H1 (cell line): Measurements from ENCODE around the gene EMC6. TPM values are rescaled to one million over a fixed set of nuclear protein-coding genes. Genes with fewer than 3 reads are reported as not detected.

Experiments used
- CTCF ChIA-PET: fragments of 300-600 bp; sonication (Branson Sonifier 250); formaldehyde crosslinking; loops from one replicate; lab custom pipeline; 2021; ENCODE audit not compliant: partially characterized antibody; lab: Charles Lee
- POLR2A ChIA-PET: fragments of 300-600 bp; sonication (Branson Sonifier 250); formaldehyde crosslinking; loops from one replicate; lab custom pipeline; 2021; ENCODE audit warnings: inconsistent platforms; ENCODE audit not compliant: partially characterized antibody; lab: Charles Lee
- DNase-seq, 2 experiments: peaks; one replicate each; pipeline versions ENCODE4 v3.0.0 to v3.0.0-alpha.2; 2010 to 2022; ENCODE audit warnings: low spot score in 2 of 2, low read depth in 1 of 2, mixed read lengths in 1 of 2
- FAIRE-seq: peaks from 2 replicates; lab custom pipeline; 2011; peaks lifted over from hg19 to GRCh38; lab: Jason Lieb, UNC
- H2AFZ ChIP-seq: 2 replicates; pipeline ENCODE4 v1.8.1; 2012; ENCODE audit warnings: low read length, inconsistent platforms
- H2AK5ac ChIP-seq: 2 replicates; pipeline ENCODE4 v1.6.1; 2013; ENCODE audit warnings: low read depth, low read length
- H2BK120ac ChIP-seq: replicated peaks from 2 replicates; pipeline ENCODE3; 2013; ENCODE audit warnings: low read depth, low read length, inconsistent platforms
- H2BK12ac ChIP-seq: 2 replicates; pipeline ENCODE4 v1.6.1; 2013; ENCODE audit warnings: low read depth, low read length
- H2BK15ac ChIP-seq: 2 replicates; pipeline ENCODE4 v1.6.1; 2013; ENCODE audit warnings: low read length
- H2BK20ac ChIP-seq: 2 replicates; pipeline ENCODE4 v1.6.1; 2013; ENCODE audit warnings: low read length
- H2BK5ac ChIP-seq: 2 replicates; pipeline ENCODE4 v1.6.1; 2013; ENCODE audit warnings: low read depth, low read length
- H3K14ac ChIP-seq: 2 replicates; pipeline ENCODE4 v1.6.1; 2013; ENCODE audit warnings: inconsistent platforms; ENCODE audit not compliant: insufficient read length
- H3K18ac ChIP-seq: 2 replicates; pipeline ENCODE4 v1.6.1; 2013; ENCODE audit warnings: low read length; ENCODE audit errors: extremely low read depth
- H3K23ac ChIP-seq: 2 replicates; pipeline ENCODE4 v1.6.1; 2013; ENCODE audit warnings: inconsistent platforms; ENCODE audit not compliant: insufficient read length
- H3K23me2 ChIP-seq: 2 replicates; pipeline ENCODE4 v1.6.1; 2013; ENCODE audit warnings: low read depth, low read length
- H3K27ac ChIP-seq: 2 replicates; pipeline ENCODE4 v1.6.1; 2011; ENCODE audit warnings: low read depth, low read length, inconsistent platforms
- H3K27me3 ChIP-seq, 4 experiments: replicated peaks in 1 of 4; 1 replicate in 1 of 4; 2 replicates in 3 of 4; pipeline versions ENCODE4 v1.6.1 to v1.8.1; 2011 to 2013; ENCODE audit warnings: low read length in 3 of 4, mild to moderate bottlenecking in 3 of 4, inconsistent platforms in 2 of 4, mixed read lengths in 2 of 4, moderate library complexity in 1 of 4; ENCODE audit not compliant: control insufficient read depth in 3 of 4, insufficient read depth in 3 of 4; ENCODE audit errors: extremely low read depth in 1 of 4
- H3K36me3 ChIP-seq, 4 experiments: 2 replicates each; pipeline versions ENCODE4 v1.6.1 to v1.8.1; 2011 to 2013; ENCODE audit warnings: mild to moderate bottlenecking in 4 of 4, low read length in 3 of 4, moderate library complexity in 2 of 4, control low read depth in 1 of 4, inconsistent platforms in 1 of 4; ENCODE audit not compliant: insufficient read depth in 4 of 4, control insufficient read depth in 2 of 4
- H3K4ac ChIP-seq: replicated peaks from 2 replicates; pipeline ENCODE3; 2013; ENCODE audit warnings: low read length, low read depth, mixed read lengths, inconsistent platforms; ENCODE audit not compliant: insufficient read length
- H3K4me1 ChIP-seq, 4 experiments: replicated peaks in 1 of 4; 1 replicate in 1 of 4; 2 replicates in 3 of 4; pipeline versions ENCODE4 v1.6.1 to v1.8.1; 2011 to 2013; ENCODE audit warnings: low read length in 3 of 4, inconsistent platforms in 2 of 4, mixed read lengths in 1 of 4; ENCODE audit not compliant: insufficient read depth in 4 of 4, control insufficient read depth in 3 of 4
- H3K4me2 ChIP-seq, 2 experiments: 2 replicates each; pipeline versions ENCODE4 v1.6.1 to v1.8.1; 2011 to 2013; ENCODE audit warnings: low read depth in 2 of 2, low read length in 2 of 2, control low read depth in 1 of 2, inconsistent platforms in 1 of 2, mild to moderate bottlenecking in 1 of 2; ENCODE audit not compliant: insufficient read depth in 1 of 2
- H3K4me3 ChIP-seq, 4 experiments: fragments of 200-600, 300-600 bp in 1 of 4; sonication (generic), shearing (Covaris generic), sonication (Bioruptor Twin) in 1 of 4; 2 replicates each; pipeline versions ENCODE4 v1.5.1 to v1.8.1; 2011 to 2016; ENCODE audit warnings: low read length in 4 of 4, low read depth in 3 of 4, control low read depth in 2 of 4, inconsistent platforms in 2 of 4, mild to moderate bottlenecking in 2 of 4, mixed read lengths in 1 of 4, moderate library complexity in 1 of 4; ENCODE audit not compliant: insufficient read depth in 2 of 4; ENCODE audit errors: extremely low read depth in 1 of 4
- H3K56ac ChIP-seq: replicated peaks from 2 replicates; pipeline ENCODE3; 2013; ENCODE audit warnings: low read depth, mild to moderate bottlenecking, mixed read lengths, low read length, inconsistent platforms; ENCODE audit not compliant: insufficient read length
- H3K79me1 ChIP-seq: 2 replicates; pipeline ENCODE4 v1.6.1; 2013; ENCODE audit warnings: low read depth, low read length, control low read depth
- H3K79me2 ChIP-seq, 2 experiments: 2 replicates each; pipeline versions ENCODE4 v1.6.1 to v1.8.1; 2012 to 2013; ENCODE audit warnings: low read length in 2 of 2, mild to moderate bottlenecking in 2 of 2, inconsistent platforms in 1 of 2; ENCODE audit not compliant: insufficient read depth in 2 of 2, control insufficient read depth in 1 of 2
- H3K9ac ChIP-seq, 4 experiments: replicated peaks in 1 of 4; 1 replicate in 1 of 4; 2 replicates in 3 of 4; pipeline versions ENCODE4 v1.6.1 to v1.8.1; 2011 to 2013; ENCODE audit warnings: low read depth in 3 of 4, low read length in 3 of 4, control low read depth in 2 of 4, mild to moderate bottlenecking in 2 of 4, moderate library complexity in 2 of 4, inconsistent platforms in 1 of 4; ENCODE audit errors: extremely low read depth in 1 of 4
- H3K9me3 ChIP-seq, 2 experiments: 2 replicates each; pipeline versions ENCODE4 v1.6.1 to v1.8.1; 2012 to 2013; ENCODE audit warnings: mild to moderate bottlenecking in 2 of 2, moderate library complexity in 2 of 2, control low read depth in 1 of 2, inconsistent platforms in 1 of 2, low read depth in 1 of 2, low read length in 1 of 2, mixed read lengths in 1 of 2; ENCODE audit not compliant: insufficient read depth in 2 of 2
- H4K20me1 ChIP-seq, 2 experiments: replicated peaks in 1 of 2; 2 replicates each; pipeline versions ENCODE3 to v1.8.1; 2011 to 2013; ENCODE audit warnings: inconsistent platforms in 2 of 2, low read length in 2 of 2, mild to moderate bottlenecking in 1 of 2; ENCODE audit not compliant: insufficient read depth in 2 of 2, control insufficient read depth in 1 of 2
- H4K5ac ChIP-seq: 2 replicates; pipeline ENCODE4 v1.6.1; 2013; ENCODE audit warnings: low read length, low read depth, mixed read lengths, inconsistent platforms; ENCODE audit not compliant: insufficient read length
- H4K8ac ChIP-seq: 2 replicates; pipeline ENCODE4 v1.8.0; 2013; ENCODE audit warnings: mild to moderate bottlenecking, moderate library complexity, low read length, inconsistent platforms; ENCODE audit not compliant: insufficient read depth; ENCODE audit errors: extremely low read depth
- H4K91ac ChIP-seq: replicated peaks from 2 replicates; pipeline ENCODE3; 2013; ENCODE audit warnings: low read length, mixed read lengths, inconsistent platforms; ENCODE audit not compliant: insufficient read length
- E2F6 ChIP-seq: IDR thresholded peaks from 2 replicates; pipeline ENCODE4 v1.6.1; 2012; ENCODE audit warnings: inconsistent platforms
- EGR1 ChIP-seq: IDR thresholded peaks from 2 replicates; pipeline ENCODE4 v1.6.1; 2011; ENCODE audit warnings: low read depth, low read length, borderline replicate concordance
- JUND ChIP-seq: IDR thresholded peaks from 2 replicates; pipeline ENCODE4 v1.6.1; 2011; ENCODE audit warnings: mild to moderate bottlenecking, improper control_type of control experiment, low read length
- POLR2AphosphoS5 ChIP-seq: IDR thresholded peaks from 2 replicates; pipeline ENCODE4 v1.6.1; 2011; ENCODE audit warnings: low read depth, low read length
- TAF7 ChIP-seq: optimal IDR thresholded peaks from 2 replicates; pipeline ENCODE3; 2011; ENCODE audit warnings: low read depth, mild to moderate bottlenecking, inconsistent platforms, low read length, moderate library complexity, borderline replicate concordance
- WGBS, 2 experiments: shearing (Covaris generic) in 1 of 2; methylation state at CpG; one replicate each; pipeline versions ENCODE4 v1.1.6 to v1.1.7; 2013 to 2015; ENCODE audit warnings: low lambda C conversion rate in 2 of 2, mixed read lengths in 2 of 2, inconsistent platforms in 1 of 2, low coverage in 1 of 2, missing lambda C conversion rate in 1 of 2; ENCODE audit not compliant: insufficient replicate concordance in 2 of 2, insufficient coverage in 1 of 2, insufficient read length in 1 of 2; ENCODE audit errors: extremely low coverage in 1 of 2, missing lambda C conversion rate in 1 of 2; 5-methylcytosine and 5-hydroxymethylcytosine counted together
- polyA plus RNA-seq, 7 experiments: library from polyadenylated mRNA; depleted of rRNA in 3 of 7; stranded (reverse) in 5 of 7; unstranded in 2 of 7; fragments of >200 nt in 5 of 7; fragments of 200-250 nt in 2 of 7; gene quantifications; 1 replicate in 5 of 7; 2 replicates in 1 of 7; 4 replicates in 1 of 7; pipeline versions ENCODE4 v1.2.1 to v1.2.3, GENCODE V29; 2011 to 2013; ENCODE audit warnings: missing spikeins in 2 of 7, mixed read lengths in 2 of 7
- total RNA-seq: library from RNA; stranded (reverse); fragmentation: NEBNext Ultra II Directional; extraction: Animal tissue kit (Norgen Biotek cat#: 25700); gene quantifications from 2 replicates; pipeline ENCODE4 v1.2.1, GENCODE V29; 2021

The EMC6 gene
- total and polyA plus RNA-seq, 2 of the 8 experiments (the other 6 are each of a cell fraction or from before 2014, with no cell fraction given) = 81.5 to 193 TPM

- Histone ChIP-seq H3K27me3 (no peaks in the 10 kb centered on the region), H3K23ac (no peak overlapping the region), H2AK5ac (no peak overlapping the region), H3K79me1 (no peaks in the 10 kb centered on the region), H3K36me3 (no peaks in the 10 kb centered on the region), H4K20me1 (peaks cover 0 to 4% of the 10 kb centered on the region in 2 experiments), H3K14ac (no peak overlapping the region), H3K4me3 (no peak overlapping the region), H3K4me2 (no peak overlapping the region), H2BK120ac (no peak overlapping the region), H3K23me2 (no peaks in the 10 kb centered on the region), H4K8ac (no peak overlapping the region; the same call in 1 of the 2 replicates), H3K9me3 (no peaks in the 10 kb centered on the region), H3K4me1 (peaks cover 0 to 4% (median 0%) of the 10 kb centered on the region in 4 experiments; a peak in 4 of 7 replicates), H3K4ac (no peak overlapping the region), H2BK20ac (no peak overlapping the region), H2BK15ac (no peak overlapping the region), H4K91ac (peak overlapping the region; percentile 91), H3K56ac (no peak overlapping the region), H3K9ac (no peak overlapping the region), H3K18ac (no peak overlapping the region), H3K27ac (no peak overlapping the region), H2BK12ac (peak overlapping the region; percentile 94; the same call in 1 of the 2 replicates), H4K5ac (no peak overlapping the region), H2BK5ac (no peak overlapping the region), H2AFZ (no peak overlapping the region), H3K79me2 (no peaks in the 10 kb centered on the region)
- FAIRE-seq (no peak), DNase-seq (peak in 1 of 2 experiments; percentile 43)
- ChIA-PET POLR2A (no interaction called here), CTCF (interaction anchor here (1.5 to 3.3 kb wide), 3 partner anchors 11 to 12 kb away, joined by 3 to 29 read pairs (median 17); no protein-coding TSS in a partner anchor)
- 95% methylated on average over 41 of the region's 44 CpGs; no CpG with 5 or more reads in 1 of the 2 experiments for WGBS, 2 experiments
- no peak for TF ChIP-seq POLR2AphosphoS5
- TF ChIP-seq EGR1 = no peak
- TF ChIP-seq E2F6 = no peak
- no peak for TF ChIP-seq JUND
- no peak for TF ChIP-seq TAF7
These were observed 20.9 kb downstream of the EMC6 start for GRCh38 chr17:3689262-3690093.
